HG02970 (cell line): ENCODE data around the gene DDT.
"Not testable (repeated sequence)": the region's sequence is repeated elsewhere in the genome, so short reads cannot be mapped to it uniquely, and the experiment has no call there.

Experiments
- ATAC-seq: cut with Tn5 transposase; IDR thresholded peaks from one replicate; pipeline ENCODE4 v1.9.1; 2021; ENCODE audit warnings: mild to moderate bottlenecking, moderate library complexity, moderate number of reproducible peaks; ENCODE audit not compliant: unreplicated experiment, low FRiP score

Gene DDT

GRCh38 chr22:23974345-23974744, at the start of gene DDT:
DDT (minus strand) TSS chr22:23974441; CDS start chr22:23974414, 27 bp downstream.
- peak; percentile 90 for ATAC-seq

GRCh38 chr22:24023204-24023789, 49.1 kb upstream of the DDT start:
- ATAC-seq = no peak

GRCh38 chr22:24021304-24021703, 47.1 kb upstream of the DDT start:
- no peak for ATAC-seq

DNA sequence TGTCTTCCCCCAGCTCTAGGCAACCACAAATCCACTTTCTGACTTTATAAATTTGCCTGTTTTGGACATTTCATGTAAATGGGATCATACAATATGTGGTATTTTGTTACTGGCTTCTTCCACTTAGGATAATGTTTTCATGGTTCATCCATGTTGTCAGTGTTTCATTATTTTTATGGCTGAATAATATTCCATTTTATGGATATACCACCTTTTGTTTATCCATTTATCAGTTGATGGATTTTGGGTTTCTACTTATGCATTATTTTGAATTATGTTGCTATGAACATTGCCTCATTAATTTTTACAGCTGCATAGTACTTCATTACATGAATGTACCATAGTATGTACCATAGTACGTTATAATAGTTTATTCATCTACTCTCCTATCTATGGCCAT, 41.9 kb upstream of the DDT start:
- no peak for ATAC-seq

DNA sequence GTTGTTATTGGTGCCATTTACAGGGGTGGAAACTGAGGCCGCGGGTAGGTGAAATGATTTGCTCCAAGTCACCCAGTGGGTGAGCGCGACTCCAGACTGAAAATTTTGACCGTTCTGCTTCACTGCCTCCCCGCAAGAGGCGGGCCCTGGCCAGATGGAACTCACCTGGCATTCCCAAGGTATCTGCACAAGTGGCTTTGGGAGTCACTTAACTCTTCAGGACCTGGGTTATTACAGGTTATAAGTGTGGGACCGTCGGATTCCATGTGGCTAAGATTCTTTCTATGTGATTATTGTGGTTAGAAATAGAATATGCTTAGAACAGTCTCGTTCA, 37.5 kb upstream of the DDT start:
- ATAC-seq = no peak

- no peak for ATAC-seq
These were observed 35.8 kb upstream of the DDT start for GRCh38 chr22:24010018-24010391.

DNA sequence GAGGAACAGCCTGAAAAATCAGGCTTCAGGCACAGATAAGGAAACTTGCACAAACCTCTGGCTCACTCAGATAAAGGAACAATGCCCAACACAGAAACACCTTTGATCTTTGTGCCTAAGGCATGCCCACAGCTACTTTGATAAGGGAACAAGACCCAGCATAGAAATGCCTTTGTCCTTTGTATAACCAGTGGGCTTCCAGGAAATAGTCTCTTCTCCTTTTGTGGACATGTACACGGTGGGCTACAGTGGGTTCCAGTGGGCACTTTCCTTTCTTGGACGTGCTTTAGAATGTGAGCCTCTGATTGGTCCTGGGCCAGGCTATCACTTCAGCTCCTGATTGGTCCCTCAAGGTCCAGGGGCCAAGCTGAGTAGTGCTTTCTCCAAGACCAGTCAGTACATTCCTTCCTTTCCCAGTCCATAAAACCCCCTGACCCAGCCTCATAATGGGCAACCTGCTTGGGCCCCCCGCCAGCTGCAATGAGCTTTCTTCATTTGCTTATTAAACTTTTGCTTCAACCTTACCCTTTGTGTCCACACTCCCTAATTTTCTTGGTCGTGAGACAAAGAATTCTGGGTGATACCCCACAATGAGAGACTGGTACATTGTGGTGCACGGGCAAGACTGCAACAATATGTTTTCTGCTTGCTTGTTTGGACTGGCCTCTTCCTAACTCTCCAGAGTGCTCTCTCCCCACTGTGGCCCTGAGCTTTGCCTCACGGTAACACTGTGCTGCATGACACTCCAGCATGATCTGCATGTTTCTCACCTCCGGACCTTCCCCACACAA, 35.2 kb upstream of the DDT start:
- no peak for ATAC-seq

DNA sequence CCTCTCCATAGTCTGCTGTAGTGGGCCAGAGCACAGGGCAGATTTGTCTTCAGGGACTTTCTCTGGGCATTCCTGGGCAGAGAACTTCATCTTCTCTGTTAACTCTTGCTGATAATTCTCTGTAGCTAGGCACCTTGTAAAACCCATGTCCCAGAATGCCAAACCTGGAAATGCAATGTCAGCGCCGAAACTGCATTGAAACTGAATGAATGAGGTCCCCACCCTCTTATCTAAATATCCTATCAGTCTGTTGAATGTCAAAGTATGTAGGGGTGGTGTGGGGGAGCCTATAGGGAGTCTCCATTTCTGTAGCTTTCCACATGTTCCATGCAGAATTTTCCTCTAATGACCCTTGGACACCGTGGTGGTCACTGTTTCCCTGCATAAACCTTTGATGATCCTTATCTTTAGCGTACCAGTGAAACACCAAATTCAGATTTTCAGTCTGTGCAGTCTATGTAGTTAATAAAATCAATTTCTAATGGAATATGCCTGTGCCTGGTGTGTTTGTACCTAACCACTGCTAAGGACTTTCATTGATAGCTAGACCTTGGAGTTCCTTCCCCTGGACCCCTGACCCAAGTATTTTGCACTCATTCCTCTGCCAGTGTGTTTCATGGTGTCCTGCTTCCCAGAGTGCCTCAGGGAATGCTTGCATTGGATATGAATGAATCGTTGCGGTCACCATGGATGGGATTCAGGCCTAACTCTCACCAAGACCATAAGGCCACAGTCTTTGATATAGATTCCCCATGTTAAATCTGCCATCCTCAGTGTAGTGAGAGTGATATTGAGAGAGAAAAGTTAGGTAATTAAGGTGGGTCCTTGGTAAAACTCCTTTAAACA, 34.4 kb upstream of the DDT start:
- no peak for ATAC-seq

- ATAC-seq = no peak
These were observed 33.7 kb upstream of the DDT start for GRCh38 chr22:24008022-24008283.

DNA sequence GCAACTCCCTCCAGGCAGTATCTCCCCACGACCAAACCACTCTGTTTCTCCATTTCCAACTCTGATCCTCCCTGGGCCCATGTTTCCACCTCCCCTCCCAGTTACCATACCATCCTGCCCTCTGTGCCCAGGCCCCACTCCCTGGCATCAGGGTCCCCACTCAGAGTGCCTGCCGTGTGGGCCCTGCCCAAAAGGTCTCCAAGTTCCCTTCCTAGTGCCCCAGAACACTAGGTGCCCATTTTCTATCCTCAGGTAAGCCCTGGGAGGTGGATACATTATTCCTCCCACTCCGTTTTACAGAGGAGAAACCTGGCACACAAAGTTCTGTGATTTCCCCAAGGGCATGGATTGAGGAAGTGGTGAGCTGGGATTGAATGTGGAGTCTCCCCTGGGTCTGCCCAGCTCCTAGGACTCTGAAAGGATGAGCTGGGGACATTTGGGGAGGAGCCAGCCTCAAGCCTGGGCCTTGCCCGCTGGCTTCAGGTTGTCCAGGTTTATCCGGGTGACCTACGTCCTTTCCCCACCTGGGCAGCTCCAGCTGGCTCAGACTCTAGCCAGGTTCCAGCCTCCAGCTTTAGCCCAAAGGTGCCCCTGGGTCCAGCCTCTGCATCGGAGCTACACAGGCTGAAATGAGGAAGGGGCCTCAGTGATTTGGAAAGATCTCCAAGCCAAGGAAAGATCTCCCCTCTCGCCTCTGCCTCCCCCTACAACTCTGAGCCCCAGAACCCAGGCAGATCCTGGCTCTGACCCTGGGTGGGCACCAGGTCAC, 33.2 kb upstream of the DDT start:
- ATAC-seq = no peak

DNA sequence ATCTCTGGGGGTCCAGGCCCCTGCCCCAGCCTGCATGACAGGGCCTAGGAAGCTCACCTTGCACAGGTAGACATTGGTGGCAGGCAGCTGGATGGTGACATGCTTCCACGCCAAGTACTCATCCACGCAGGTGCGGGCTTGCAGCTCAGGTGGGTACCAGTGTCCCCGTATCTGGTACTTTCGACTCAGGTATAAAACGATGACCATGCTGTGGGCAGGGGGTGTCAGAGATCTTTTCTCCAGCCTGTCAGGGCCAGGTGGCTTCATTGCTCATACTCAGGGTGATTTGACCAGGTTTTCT, 32.6 kb upstream of the DDT start:
- ATAC-seq = no peak

DNA sequence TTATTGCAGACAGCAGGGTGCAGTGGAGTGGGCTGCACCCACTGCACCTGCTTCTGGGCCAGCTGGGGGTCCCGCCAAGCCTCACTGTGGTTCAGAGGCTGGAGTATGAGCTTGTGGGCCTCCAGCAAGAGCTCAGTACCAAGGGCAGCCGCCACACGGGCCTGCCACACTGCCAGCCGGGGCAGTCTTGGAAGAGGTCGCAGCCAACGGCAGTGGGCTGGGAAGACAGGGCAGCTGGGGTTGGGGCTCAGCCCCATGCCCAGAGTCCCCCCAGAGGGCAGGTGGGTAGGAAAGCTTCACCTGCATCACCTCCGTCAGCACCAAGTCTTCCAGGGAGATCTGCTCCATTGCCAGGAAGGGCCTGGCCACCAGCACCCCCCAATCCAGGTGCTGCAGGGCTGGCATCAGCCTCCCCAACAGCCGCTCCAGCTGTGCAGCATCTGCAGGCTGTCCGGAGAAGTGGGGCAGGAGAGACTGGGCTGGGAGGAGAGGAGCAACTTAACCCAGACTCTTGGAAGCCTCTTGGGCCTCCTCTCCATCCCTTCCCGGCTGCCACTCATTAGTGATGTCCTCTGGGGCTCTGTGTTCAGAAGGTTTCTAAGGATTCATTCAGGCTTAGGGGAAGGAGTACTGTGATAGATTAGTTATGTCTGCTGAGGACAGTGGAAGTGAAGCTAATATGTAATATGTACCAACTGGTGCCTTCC, 32.1 kb upstream of the DDT start:
- no peak for ATAC-seq

DNA sequence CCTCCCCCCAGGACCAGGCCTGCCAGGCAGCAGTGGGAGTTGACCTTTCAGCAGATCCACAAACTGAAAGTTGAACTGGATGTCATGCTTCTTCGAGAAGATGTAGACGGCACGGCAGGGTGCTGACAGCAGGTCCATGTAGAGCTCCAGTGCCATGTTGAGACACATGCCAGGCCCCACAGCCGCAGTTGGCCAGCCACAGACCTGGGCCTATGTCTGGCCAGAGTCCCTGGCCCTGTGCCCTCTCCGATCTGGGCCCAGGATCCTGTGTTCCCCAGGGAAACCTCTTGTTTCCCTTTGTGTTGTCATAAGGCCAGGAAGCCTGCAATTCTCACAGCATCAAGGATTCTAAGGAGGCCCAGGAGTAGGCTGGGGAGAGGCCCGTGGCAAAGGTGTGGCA, 31.0 kb upstream of the DDT start, which contains the start of gene GSTT4:
Gene GSTT4, minus strand, starts transcription at position 253 of the 400 bp plus-strand sequence. Its CDS starts 97 bp downstream, at position 156.
- ATAC-seq = no peak

- ATAC-seq = no peak
These were observed 29.6 kb upstream of the DDT start for GRCh38 chr22:24003887-24004286.

DNA sequence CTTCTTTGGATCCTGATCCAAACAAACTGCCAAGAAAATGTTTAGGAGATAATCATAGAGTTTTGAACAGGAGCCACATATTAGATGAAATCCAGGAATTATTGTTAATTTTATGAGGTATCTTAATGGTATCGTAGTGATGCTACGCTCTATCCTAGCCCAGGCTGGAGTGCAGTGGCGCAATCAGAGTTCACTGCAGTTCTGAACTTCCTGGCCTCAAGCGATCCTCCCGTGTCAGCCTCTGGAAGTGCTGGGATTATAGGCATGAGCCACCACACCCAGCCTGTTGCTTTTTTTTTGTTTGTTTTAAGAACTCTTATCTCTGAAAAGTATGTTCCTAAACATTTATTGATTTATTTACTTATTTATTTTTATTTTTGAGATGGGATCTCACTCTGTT, 28.6 kb upstream of the DDT start:
- ATAC-seq = no peak

DNA sequence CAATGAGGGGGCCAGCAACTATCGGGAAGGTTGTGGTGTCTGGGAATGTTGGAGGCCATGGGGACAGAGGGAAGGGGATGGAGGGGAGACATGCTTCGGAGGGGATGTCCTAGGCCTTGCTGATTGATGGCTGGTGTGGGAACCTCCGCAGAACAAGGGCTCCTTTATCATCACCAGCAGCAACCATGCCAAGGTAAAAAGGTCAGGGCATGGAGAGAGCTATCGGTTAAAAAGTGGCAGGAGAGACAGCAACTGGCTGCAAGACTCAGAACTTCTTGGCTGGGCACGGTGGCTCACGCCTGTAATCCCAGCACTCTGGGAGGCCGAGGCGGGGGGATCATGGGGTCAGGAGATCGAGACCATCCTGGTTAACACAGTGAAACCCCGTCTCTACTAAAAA, 28.0 kb upstream of the DDT start:
- no peak for ATAC-seq

GRCh38 chr22:24001314-24001713, 27.1 kb upstream of the DDT start:
- ATAC-seq = no peak

DNA sequence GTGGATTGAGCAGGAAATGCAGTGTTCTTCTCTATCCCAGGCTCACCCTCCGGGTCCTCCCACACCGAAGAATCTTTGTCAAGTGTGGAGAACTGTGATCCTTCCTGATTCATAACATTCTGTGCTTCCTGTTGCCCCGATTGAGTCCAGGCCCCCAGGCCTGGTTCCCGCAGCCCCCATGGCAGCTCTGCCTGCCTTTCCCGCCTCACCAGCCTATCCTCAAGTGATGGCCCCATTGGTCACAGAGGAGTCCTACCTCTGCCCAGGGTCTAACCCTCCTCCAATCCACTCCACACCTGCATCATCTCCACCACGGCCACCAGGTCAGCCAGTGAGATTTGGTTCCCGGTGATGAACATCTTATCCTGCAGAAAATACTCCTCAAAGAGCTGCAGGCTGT, 25.5 kb upstream of the DDT start:
- ATAC-seq = not testable (repeated sequence)

- no peak for ATAC-seq
These were observed 22.9 kb upstream of the DDT start for GRCh38 chr22:23997092-23997491.

GRCh38 chr22:23993581-23994177, 19.4 kb upstream of the DDT start:
- ATAC-seq = not testable (repeated sequence)
